Type B pancreatic cell (in vitro differentiated cells): ENCODE data around the gene FAM32A. TPM values are rescaled to one million over a fixed set of nuclear protein-coding genes. Genes with fewer than 3 reads are reported as not detected.
"Not testable (repeated sequence)": the region's sequence is repeated elsewhere in the genome, so short reads cannot be mapped to it uniquely, and the experiment has no call there.

Source experiments
- DNase-seq: peaks from one replicate; pipeline ENCODE4 v3.0.0; 2021; ENCODE audit warnings: mixed read lengths; ENCODE audit not compliant: unreplicated experiment; ENCODE audit errors: extremely low spot score
- H3K27ac Mint-ChIP-seq: 2 replicates; pipeline ENCODE4 v1.8.0; 2021; ENCODE audit warnings: mild to moderate bottlenecking, mixed read lengths
- H3K27me3 Mint-ChIP-seq: 2 replicates; pipeline ENCODE4 v1.8.0; 2021; ENCODE audit warnings: mixed read lengths
- H3K36me3 Mint-ChIP-seq: 2 replicates; pipeline ENCODE4 v1.8.0; 2021; ENCODE audit warnings: mixed read lengths
- H3K4me1 Mint-ChIP-seq: one replicate; pipeline ENCODE4 v1.8.0; 2021; ENCODE audit warnings: mixed read lengths; ENCODE audit not compliant: unreplicated experiment
- H3K4me3 Mint-ChIP-seq: 2 replicates; pipeline ENCODE4 v1.8.0; 2021; ENCODE audit warnings: mild to moderate bottlenecking, mixed read lengths
- H3K9me3 Mint-ChIP-seq: 2 replicates; pipeline ENCODE4 v1.8.0; 2021; ENCODE audit warnings: mixed read lengths
- CTCF ChIP-seq: fragments of 200-600 bp; sonication (generic); conservative IDR thresholded peaks from 2 replicates; pipeline ENCODE4 v1.5.0; 2021; ENCODE audit warnings: antibody characterized with exemption, mild to moderate bottlenecking
- total RNA-seq: library from RNA; stranded (reverse); gene quantifications from 2 replicates; pipeline ENCODE4 v1.2.1, GENCODE V29; 2021; ENCODE audit warnings: low replicate concordance

The FAM32A gene
- total RNA-seq, 1 donor from 2014 or later, result 89.0 TPM

GRCh38 chr19:16166417-16166816 is 18.8 kb upstream of the FAM32A start:
- no peak overlapping the region for H3K27ac Mint-ChIP-seq
- H3K9me3 Mint-ChIP-seq, result no peaks in the 10 kb centered on the region
- no peaks in the 10 kb centered on the region for H3K27me3 Mint-ChIP-seq
- no peak for DNase-seq
- TF ChIP-seq CTCF, result no peak
- no peak overlapping the region for H3K4me3 Mint-ChIP-seq
- H3K36me3 Mint-ChIP-seq, result no peaks in the 10 kb centered on the region
- H3K4me1 Mint-ChIP-seq, result no peaks in the 10 kb centered on the region

GRCh38 chr19:16167055-16167454 is 18.2 kb upstream of the FAM32A start:
- Mint-ChIP-seq H3K36me3 (no peaks in the 10 kb centered on the region), H3K9me3 (no peaks in the 10 kb centered on the region), H3K27ac (no peak overlapping the region), H3K4me1 (no peaks in the 10 kb centered on the region), H3K4me3 (no peak overlapping the region), H3K27me3 (no peaks in the 10 kb centered on the region)
- TF ChIP-seq CTCF, result no peak
- no peak for DNase-seq

GRCh38 chr19:16168465-16169081 is 16.6 kb upstream of the FAM32A start:
- H3K4me3 Mint-ChIP-seq, result no peak overlapping the region
- no peaks in the 10 kb centered on the region for H3K36me3 Mint-ChIP-seq
- peaks cover 10% of the 10 kb centered on the region for H3K4me1 Mint-ChIP-seq
- H3K27ac Mint-ChIP-seq, result no peak overlapping the region
- H3K9me3 Mint-ChIP-seq, result no peaks in the 10 kb centered on the region
- H3K27me3 Mint-ChIP-seq, result no peaks in the 10 kb centered on the region
- no peak for TF ChIP-seq CTCF
- no peak for DNase-seq

GRCh38 chr19:16170134-16170533 is 15.1 kb upstream of the FAM32A start:
- no peak overlapping the region for H3K4me3 Mint-ChIP-seq
- no peaks in the 10 kb centered on the region for H3K36me3 Mint-ChIP-seq
- TF ChIP-seq CTCF, result no peak
- no peaks in the 10 kb centered on the region for H3K9me3 Mint-ChIP-seq
- H3K27ac Mint-ChIP-seq, result no peak overlapping the region
- no peak for DNase-seq
- H3K4me1 Mint-ChIP-seq, result peaks cover 10% of the 10 kb centered on the region
- H3K27me3 Mint-ChIP-seq, result no peaks in the 10 kb centered on the region

- H3K27ac Mint-ChIP-seq, result no peak overlapping the region
Measured at GRCh38 chr19:16175954-16176353, 9.3 kb upstream of the FAM32A start.

GRCh38 chr19:16178866-16179265 is 6.3 kb upstream of the FAM32A start:
- H3K36me3 Mint-ChIP-seq, H3K4me1 Mint-ChIP-seq, DNase-seq, H3K9me3 Mint-ChIP-seq, H3K4me3 Mint-ChIP-seq, H3K27ac Mint-ChIP-seq, H3K27me3 Mint-ChIP-seq: not testable (repeated sequence)

More at GRCh38 chr19:16175954-16176353, 9.3 kb upstream of the FAM32A start:
- Mint-ChIP-seq H3K4me3 (no peak overlapping the region), H3K36me3 (no peaks in the 10 kb centered on the region), H3K27me3 (no peaks in the 10 kb centered on the region), H3K9me3 (no peaks in the 10 kb centered on the region), H3K4me1 (peaks cover 10% of the 10 kb centered on the region)
- DNase-seq, result no peak
- TF ChIP-seq CTCF, result no peak
